MCF 10A (cell line): ENCODE results near the gene PCNX1. TPM values are rescaled to one million over a fixed set of nuclear protein-coding genes. Genes with fewer than 3 reads are reported as not detected.

Experiments used
- BruUV-seq: library from RNA; stranded (reverse); fragments of 400-500 nt; replicated peaks from 2 replicates; lab custom pipeline; 2021; lab: Mats Ljungman, UMichigan
- CTCF ChIA-PET: fragments of 300-600 bp; sonication (Branson Sonifier 250); formaldehyde crosslinking; extraction: SDS; loops from one replicate; lab custom pipeline; 2021; ENCODE audit warnings: antibody characterized with exemption, inconsistent platforms; lab: Yijun Ruan, JAX
- POLR2A ChIA-PET: fragments of 300-600, 350-650 bp; sonication (Branson Sonifier 250); formaldehyde crosslinking; extraction: SDS; loops from one replicate; lab custom pipeline; 2020; ENCODE audit warnings: antibody characterized with exemption, inconsistent platforms; lab: Yijun Ruan, JAX
- DNase-seq: peaks from one replicate; pipeline ENCODE4 v3.0.0-alpha.2; 2018; ENCODE audit not compliant: unreplicated experiment
- H3K27ac Mint-ChIP-seq: one replicate; pipeline ENCODE4 v1.8.0; 2022; ENCODE audit warnings: mild to moderate bottlenecking, low read depth, mixed read lengths; ENCODE audit not compliant: unreplicated experiment
- H3K27me3 Mint-ChIP-seq: one replicate; pipeline ENCODE4 v1.8.0; 2022; ENCODE audit warnings: mixed read lengths; ENCODE audit not compliant: insufficient read depth, unreplicated experiment
- H3K36me3 Mint-ChIP-seq: one replicate; pipeline ENCODE4 v1.8.0; 2022; ENCODE audit warnings: mild to moderate bottlenecking, moderate library complexity, mixed read lengths; ENCODE audit not compliant: insufficient read depth, unreplicated experiment
- H3K4me1 Mint-ChIP-seq: one replicate; pipeline ENCODE4 v1.8.0; 2022; ENCODE audit warnings: mixed read lengths; ENCODE audit not compliant: insufficient read depth, unreplicated experiment
- H3K4me3 Mint-ChIP-seq: one replicate; pipeline ENCODE4 v1.8.0; 2022; ENCODE audit warnings: mild to moderate bottlenecking, moderate library complexity, mixed read lengths; ENCODE audit not compliant: unreplicated experiment
- H3K9me3 Mint-ChIP-seq: one replicate; pipeline ENCODE4 v1.8.0; 2022; ENCODE audit warnings: mixed read lengths; ENCODE audit not compliant: unreplicated experiment
- intact Hi-C: fragments of 100-400 bp; cut with micrococcal nuclease; formaldehyde crosslinking; loops from 2 replicates; pipeline ENCODE4 v1.14.1; 2022
- total RNA-seq: library from RNA; stranded (reverse); gene quantifications from 2 replicates; pipeline ENCODE4 v1.2.3, GENCODE V29; 2022
- TF ChIP-seq, protein P1 (sequence below): fragments of 200-600 bp; IDR thresholded peaks from one replicate; pipeline ENCODE4 v1.8.0; 2022; ENCODE audit warnings: antibody characterized with exemption, mild to moderate bottlenecking; ENCODE audit not compliant: unreplicated experiment

The PCNX1 gene
- total RNA-seq, 1 experiment from 2014 or later = 55.6 TPM

DNA sequence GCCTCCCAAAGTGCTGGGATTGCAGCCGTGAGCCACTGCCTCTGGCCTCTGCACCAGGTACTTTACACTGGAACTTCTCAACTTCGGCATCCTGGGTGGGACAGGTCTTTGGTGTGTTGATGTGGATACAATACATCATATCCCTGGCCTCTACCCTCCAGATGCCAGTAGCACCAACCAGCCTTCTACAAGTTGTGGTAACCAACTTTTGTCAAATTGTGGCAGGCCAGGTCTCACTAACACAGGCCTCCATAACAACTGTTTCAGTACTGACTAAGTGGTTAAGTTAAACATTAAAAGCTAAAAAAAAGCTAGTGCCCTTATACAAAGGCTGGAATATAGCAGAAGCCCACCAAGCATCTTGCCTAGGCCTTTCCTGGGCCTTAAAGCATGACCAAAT lies 232.9 kb downstream of the PCNX1 start:
- CTCF ChIA-PET = interaction anchor here (0.6 to 12.2 kb wide), 10 partner anchors 17 to 715 kb away, joined by 3 to 156 read pairs (median 4); no protein-coding TSS in a partner anchor
- Mint-ChIP-seq H3K4me3 (no peak overlapping the region), H3K4me1 (peaks cover 15% of the 10 kb centered on the region)

DNA sequence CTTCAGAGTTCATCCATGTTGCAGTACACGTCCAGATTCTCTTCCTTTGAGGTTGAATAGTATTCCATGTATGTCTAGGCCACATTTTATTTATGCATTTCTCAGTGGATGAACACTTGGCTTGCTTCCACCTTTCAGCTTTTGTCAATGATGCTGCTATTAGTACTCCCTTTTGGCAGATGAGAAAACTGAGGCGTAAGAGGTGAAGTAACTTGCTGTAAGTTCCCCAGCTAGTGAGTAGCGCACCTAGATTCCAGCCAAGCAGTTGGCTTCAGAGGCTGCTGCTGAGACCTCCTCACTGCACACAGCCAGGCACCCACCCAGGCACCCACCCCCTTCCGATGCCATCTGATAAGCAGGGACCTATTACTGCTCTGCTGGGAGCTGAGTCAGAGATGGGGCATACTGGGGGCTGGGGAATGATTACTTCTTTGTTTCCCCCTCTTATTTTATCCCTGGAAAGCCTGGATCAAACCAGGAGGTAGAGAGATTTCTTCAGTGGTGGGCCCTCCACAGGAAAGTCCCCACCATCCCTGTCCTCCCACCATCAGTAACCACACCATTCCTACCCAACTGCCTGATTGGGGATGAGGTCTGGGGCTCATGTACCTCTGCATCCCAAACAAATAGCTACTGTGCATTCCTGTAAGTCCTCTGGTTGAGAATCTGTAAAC lies 234.6 kb downstream of the PCNX1 start:
- no peak for DNase-seq
- Mint-ChIP-seq H3K4me1 (peaks cover 15% of the 10 kb centered on the region), H3K9me3 (no peaks in the 10 kb centered on the region), H3K27me3 (no peaks in the 10 kb centered on the region), H3K36me3 (no peaks in the 10 kb centered on the region), H3K4me3 (no peak overlapping the region), H3K27ac (no peak overlapping the region)
- TF ChIP-seq, protein P1, sequence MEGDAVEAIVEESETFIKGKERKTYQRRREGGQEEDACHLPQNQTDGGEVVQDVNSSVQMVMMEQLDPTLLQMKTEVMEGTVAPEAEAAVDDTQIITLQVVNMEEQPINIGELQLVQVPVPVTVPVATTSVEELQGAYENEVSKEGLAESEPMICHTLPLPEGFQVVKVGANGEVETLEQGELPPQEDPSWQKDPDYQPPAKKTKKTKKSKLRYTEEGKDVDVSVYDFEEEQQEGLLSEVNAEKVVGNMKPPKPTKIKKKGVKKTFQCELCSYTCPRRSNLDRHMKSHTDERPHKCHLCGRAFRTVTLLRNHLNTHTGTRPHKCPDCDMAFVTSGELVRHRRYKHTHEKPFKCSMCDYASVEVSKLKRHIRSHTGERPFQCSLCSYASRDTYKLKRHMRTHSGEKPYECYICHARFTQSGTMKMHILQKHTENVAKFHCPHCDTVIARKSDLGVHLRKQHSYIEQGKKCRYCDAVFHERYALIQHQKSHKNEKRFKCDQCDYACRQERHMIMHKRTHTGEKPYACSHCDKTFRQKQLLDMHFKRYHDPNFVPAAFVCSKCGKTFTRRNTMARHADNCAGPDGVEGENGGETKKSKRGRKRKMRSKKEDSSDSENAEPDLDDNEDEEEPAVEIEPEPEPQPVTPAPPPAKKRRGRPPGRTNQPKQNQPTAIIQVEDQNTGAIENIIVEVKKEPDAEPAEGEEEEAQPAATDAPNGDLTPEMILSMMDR = no peak
- intact Hi-C loops = loop anchor here (2.0 kb wide), 1 partner anchor 263 kb away; no protein-coding TSS in a partner anchor
- CTCF ChIA-PET = interaction anchor here (1.0 to 12.2 kb wide), 6 partner anchors 20 to 612 kb away, joined by 3 to 156 read pairs (median 4); no protein-coding TSS in a partner anchor
- POLR2A ChIA-PET = interaction anchor here (0.6 to 1.6 kb wide), 6 partner anchors 12 to 611 kb away, joined by 3 to 4 read pairs (median 3); no protein-coding TSS in a partner anchor
- BruUV-seq = no TSS peak

More for the DNA sequence above, 232.9 kb downstream of the PCNX1 start:
- POLR2A ChIA-PET = no interaction called here
- no peak overlapping the region for H3K27ac Mint-ChIP-seq
- intact Hi-C loops = no loop called here
- no peaks in the 10 kb centered on the region for H3K9me3 Mint-ChIP-seq
- TF ChIP-seq, protein P1 = no peak
- peaks cover 3% of the 10 kb centered on the region for H3K36me3 Mint-ChIP-seq
- BruUV-seq = no TSS peak
- DNase-seq = no peak
- no peaks in the 10 kb centered on the region for H3K27me3 Mint-ChIP-seq

- Mint-ChIP-seq H3K4me3 (no peak overlapping the region), H3K4me1 (peaks cover 15% of the 10 kb centered on the region), H3K36me3 (no peaks in the 10 kb centered on the region), H3K27ac (peak overlapping the region; percentile 80), H3K27me3 (no peaks in the 10 kb centered on the region), H3K9me3 (no peaks in the 10 kb centered on the region)
- POLR2A ChIA-PET = interaction anchor here (0.9 to 1.6 kb wide), 4 partner anchors 11 to 610 kb away, joined by 3 to 4 read pairs (median 4); no protein-coding TSS in a partner anchor
- intact Hi-C loops = loop anchor here (1.0 to 2.0 kb wide), 2 partner anchors 178 to 262 kb away; partner anchors contain the start of gene SIPA1L1
- TSS peak; percentile 81 for BruUV-seq
- TF ChIP-seq, protein P1 = no peak
- CTCF ChIA-PET = interaction anchor here (1.0 to 12.2 kb wide), 6 partner anchors 20 to 611 kb away, joined by 3 to 156 read pairs (median 4); no protein-coding TSS in a partner anchor
- peak; percentile 67 for DNase-seq
Observed at GRCh38 chr14:71142375-71143038, 235.2 kb downstream of the PCNX1 start.
